ENCODE measurements around the gene KIAA1755. TPM values are rescaled to one million over a fixed set of nuclear protein-coding genes. Genes with fewer than 3 reads are reported as not detected.

KIAA1755 gene
- total and polyA plus RNA-seq, 10 of the 15 experiments (the other 5 are each of a cell fraction or from before 2014, with no cell fraction given): not detected

GRCh38 chr20:38272961-38273360, 12.4 kb upstream of the KIAA1755 start:
- Histone ChIP-seq H3K27ac (ENCODE audit: control insufficient read depth, insufficient read depth) (no peak overlapping the region), H2AFZ (ENCODE audit: control insufficient read depth, low read depth, low read length) (no peak overlapping the region), H3K9ac (ENCODE audit: control insufficient read depth, insufficient read depth, low read length) (no peak overlapping the region), H3K79me2 (ENCODE audit: control insufficient read depth, insufficient read depth, low read length) (no peaks in the 10 kb centered on the region), H3K36me3 (ENCODE audit: control insufficient read depth in 2 of 2, insufficient read depth in 2 of 2, low read length in 1 of 2) (no peaks in the 10 kb centered on the region), H3K27me3 (replicated peaks in 1 of 2; ENCODE audit: control insufficient read depth in 2 of 2, insufficient read depth in 2 of 2, low read length in 1 of 2) (no peaks in the 10 kb centered on the region), H3K9me3 (replicated peaks; ENCODE audit: control insufficient read depth, insufficient read depth, low read length) (no peaks in the 10 kb centered on the region), H3K4me2 (ENCODE audit: control insufficient read depth, insufficient read depth) (no peak overlapping the region), H3K4me3 (no peak overlapping the region), H3K4me1 (ENCODE audit: control insufficient read depth, insufficient read depth, low read length) (no peaks in the 10 kb centered on the region), H4K20me1 (ENCODE audit: control insufficient read depth, insufficient read depth) (no peaks in the 10 kb centered on the region)
- no TSS peak for BruUV-seq (replicated peaks)
- RAD21 ChIA-PET (ENCODE audit: unreplicated experiment): no interaction called here
- DNase-seq (ENCODE audit: low read depth, low spot score) (no peak), FAIRE-seq (no peak), ATAC-seq (no peak)
- WGBS (ENCODE audit: insufficient coverage, insufficient replicate concordance, low lambda C conversion rate, missing lambda C conversion rate): 3% methylated on average over 2 of the region's 2 CpGs
- POLR2A ChIA-PET: no interaction called here
- CTCF ChIA-PET: interaction anchor here (1.0 kb wide), 1 partner anchor 53 kb away, joined by 4 read pairs; no protein-coding TSS in a partner anchor
- in situ Hi-C loops (cut with MboI) (no loop called here), intact Hi-C loops (cut with micrococcal nuclease; ENCODE audit: unreplicated experiment) (no loop called here)
- TF ChIP-seq SP1 (IDR thresholded peaks at IDR 0.05; ENCODE audit: low read depth, low read length): no peak
- no peak for TF ChIP-seq CREB1 (IDR thresholded peaks at IDR 0.05; ENCODE audit: low read depth)
- no peak for TF ChIP-seq MTA3 (IDR thresholded peaks at IDR 0.05; ENCODE audit: borderline replicate concordance, low read length)
- TF ChIP-seq ZNF592 (IDR thresholded peaks at IDR 0.05): no peak
- TF ChIP-seq MYC (IDR thresholded peaks at IDR 0.05; ENCODE audit: insufficient read depth, insufficient read length, insufficient replicate concordance, low read length, severe bottlenecking): no peak
- SMC1A ChIA-PET (ENCODE audit: uncharacterized antibody, unreplicated experiment): no interaction called here

Measured in GM12878 (cell line).